Small intestine (tissue), 7 donors: ENCODE results near the gene ZFP69. TPM values are rescaled to one million over a fixed set of nuclear protein-coding genes. Genes with fewer than 3 reads are reported as not detected.

Experiments used
- DNase-seq, 2 donors: peaks; one replicate each; pipeline versions ENCODE4 v3.0.0 to v3.0.0-alpha.2; 2013
- FAIRE-seq: peaks from 2 replicates; lab custom pipeline; 2012; peaks lifted over from hg19 to GRCh38; lab: Jason Lieb, UNC
- H3K27ac ChIP-seq, 3 donors: one replicate each; pipeline ENCODE4 v1.5.1; 2013; ENCODE audit warnings: low read length in 2 of 3, mild to moderate bottlenecking in 2 of 3, control low read depth in 1 of 3, inconsistent platforms in 1 of 3, low read depth in 1 of 3, moderate library complexity in 1 of 3
- H3K27me3 ChIP-seq, 3 donors: one replicate each; pipeline ENCODE4 v1.6.1; 2013; ENCODE audit warnings: low read length in 3 of 3, inconsistent platforms in 1 of 3; ENCODE audit not compliant: control insufficient read depth in 3 of 3, insufficient read depth in 3 of 3
- H3K36me3 ChIP-seq, 3 donors: one replicate each; pipeline ENCODE4 v1.6.1; 2013; ENCODE audit warnings: low read length in 3 of 3, inconsistent platforms in 1 of 3, low read depth in 1 of 3, mild to moderate bottlenecking in 1 of 3, moderate library complexity in 1 of 3; ENCODE audit not compliant: control insufficient read depth in 3 of 3, insufficient read depth in 2 of 3
- H3K4me1 ChIP-seq, 3 donors: one replicate each; pipeline ENCODE4 v1.6.1; 2013; ENCODE audit warnings: low read length in 2 of 3, inconsistent platforms in 1 of 3, low read depth in 1 of 3, mild to moderate bottlenecking in 1 of 3, moderate library complexity in 1 of 3; ENCODE audit not compliant: control insufficient read depth in 3 of 3, insufficient read depth in 2 of 3
- H3K4me3 ChIP-seq, 3 donors: one replicate each; pipeline ENCODE4 v1.5.1; 2013; ENCODE audit warnings: low read length in 3 of 3, control low read depth in 1 of 3, inconsistent platforms in 1 of 3, low read depth in 1 of 3, mild to moderate bottlenecking in 1 of 3, moderate library complexity in 1 of 3
- H3K9me3 ChIP-seq, 2 donors: one replicate each; pipeline ENCODE4 v1.6.1; 2013; ENCODE audit warnings: low read depth in 1 of 2, low read length in 1 of 2; ENCODE audit not compliant: control insufficient read depth in 2 of 2, insufficient read depth in 1 of 2
- WGBS, 3 donors: extraction: QIAGEN DNeasy Blood & Tissue Kit; methylation state at CpG; one replicate each; pipeline ENCODE4 v1.1.7; 2013; 5-methylcytosine and 5-hydroxymethylcytosine counted together
- polyA plus RNA-seq, 4 donors: library from polyadenylated mRNA; stranded (reverse) in 3 of 4; unstranded in 1 of 4; fragments of 200-250 nt in 3 of 4; fragments of 120-200 nt in 1 of 4; gene quantifications; one replicate each; pipeline versions ENCODE4 v1.2.1 to v1.2.3, GENCODE V29; 2013
- donor health status: healthy with polysubstance abuse.
- donor health status: control.
- donor health status: control.
- donor health status: Bipolar disorder and iron deficiency.
- donor health status: healthy.

The ZFP69 gene
- polyA plus RNA-seq, 4 donors: 0.81 to 3.8 (median 2.0) TPM

GRCh38 chr1:40449684-40450494 lies 27.2 kb upstream of the ZFP69 start, which contains the start of gene ZFP69B:
Gene ZFP69B, plus strand, starts transcription at chr1:40450476. Its CDS starts 486 bp downstream, at chr1:40450962.
- DNase-seq (peak; percentile 80 to 95), FAIRE-seq (no peak)
- Histone ChIP-seq H3K9me3 (peaks cover 0 to 39% of the 10 kb centered on the region in 2 donors), H3K4me1 (peaks cover 0 to 5% (median 4%) of the 10 kb centered on the region in 3 donors), H3K36me3 (peaks cover 0 to 5% (median 0%) of the 10 kb centered on the region in 3 donors), H3K4me3 (peak within 1 kb of the TSS; percentile 62 to 82 (median 70)), H3K27ac (peak within 1 kb of the TSS in 2 of 3 donors; percentile 84 to 87), H3K27me3 (no peaks in the 10 kb centered on the region)
- WGBS, 3 donors: 0% methylated on average over 45 to 64 of the region's 64 CpGs

DNA sequence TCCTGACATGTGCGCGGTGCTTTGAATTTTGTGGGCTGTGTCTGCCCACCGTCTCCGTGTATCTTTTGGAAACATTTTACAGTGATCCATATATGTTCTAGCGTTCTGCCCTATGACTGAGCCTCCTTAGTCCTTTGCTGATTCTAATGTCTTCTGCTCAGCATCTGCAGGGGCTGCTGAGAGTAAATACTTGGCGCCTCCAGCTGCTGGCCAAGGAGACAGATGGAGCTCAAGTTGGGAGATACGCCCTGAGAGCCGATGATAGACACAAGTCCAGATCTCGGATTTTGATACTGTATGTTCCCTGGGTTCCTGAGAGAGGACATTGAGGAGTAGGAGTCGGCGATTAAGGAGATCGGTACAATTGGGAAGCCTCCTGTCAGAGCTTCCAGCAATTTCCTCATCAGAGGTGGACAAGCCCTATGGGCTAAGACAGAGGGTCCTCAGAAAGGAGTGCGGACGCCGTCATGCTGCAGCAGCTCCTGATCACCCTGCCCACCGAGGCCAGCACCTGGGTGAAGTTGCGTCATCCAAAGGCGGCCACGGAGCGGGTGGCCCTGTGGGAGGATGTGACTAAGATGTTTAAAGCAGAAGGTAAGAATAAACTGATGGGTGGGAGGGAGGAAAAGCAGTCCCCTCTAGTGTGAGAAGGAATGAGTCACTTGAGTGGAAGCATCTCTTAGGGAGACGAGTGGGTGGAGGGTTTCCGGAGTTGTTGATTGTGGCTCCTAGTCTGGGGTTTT lies 26.4 kb upstream of the ZFP69 start:
- peaks cover 0 to 5% (median 0%) of the 10 kb centered on the region in 3 donors for H3K36me3 ChIP-seq
- H3K27me3 ChIP-seq: no peaks in the 10 kb centered on the region
- 18 to 43% (median 33%) methylated on average over 22 of the region's 22 CpGs for WGBS, 3 donors
- peaks cover 0 to 40% of the 10 kb centered on the region in 2 donors for H3K9me3 ChIP-seq
- peak overlapping the region in 2 of 3 donors; percentile 84 to 87 for H3K27ac ChIP-seq
- peak overlapping the region; percentile 62 to 82 (median 70) for H3K4me3 ChIP-seq
- H3K4me1 ChIP-seq: peaks cover 0 to 5% (median 4%) of the 10 kb centered on the region in 3 donors
- DNase-seq (peak in 1 of 2 donors; percentile 60), FAIRE-seq (no peak)

DNA sequence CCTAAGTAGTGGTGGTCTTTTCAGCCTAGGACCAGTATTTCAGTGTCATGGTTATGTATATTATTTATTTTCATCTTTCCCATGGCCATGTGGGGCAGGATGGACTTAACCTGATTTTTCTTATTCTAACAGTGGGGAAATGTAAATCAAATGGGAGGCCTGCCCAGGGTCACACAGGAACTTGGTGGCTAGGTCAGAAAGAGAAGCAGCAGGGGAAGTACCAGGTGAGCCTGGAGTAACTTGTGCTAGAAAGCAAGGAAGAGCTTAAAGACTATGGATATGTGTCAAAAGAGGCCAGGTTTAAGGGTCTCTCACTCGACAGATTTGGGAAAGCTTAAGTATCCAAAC lies 25.9 kb upstream of the ZFP69 start:
- no peak overlapping the region for H3K4me3 ChIP-seq
- DNase-seq: no peak
- no peak for FAIRE-seq

DNA sequence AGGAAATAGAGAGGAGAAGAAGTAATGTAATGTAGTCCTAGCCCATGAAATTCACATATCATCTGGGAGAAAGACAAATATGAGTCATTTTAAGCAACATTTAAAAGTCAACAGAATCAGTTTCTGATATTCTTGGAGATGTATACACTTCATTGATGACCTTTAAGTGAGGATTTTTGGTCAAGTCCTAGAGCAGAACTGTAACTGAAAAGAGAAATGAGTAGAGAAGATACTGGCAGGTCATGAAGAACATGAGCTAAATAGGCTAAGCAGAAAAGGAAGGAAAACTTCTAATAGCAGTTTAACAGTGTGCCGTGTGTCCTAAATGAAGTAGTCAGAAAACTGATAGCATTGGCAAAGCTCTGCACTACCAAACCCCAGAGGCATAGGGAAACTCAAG lies 22.2 kb upstream of the ZFP69 start:
- Histone ChIP-seq H3K36me3 (peaks cover 2 to 11% (median 6%) of the 10 kb centered on the region in 3 donors), H3K4me3 (no peak overlapping the region), H3K4me1 (peaks cover 0 to 4% (median 2%) of the 10 kb centered on the region in 3 donors), H3K27ac (no peak overlapping the region), H3K9me3 (peaks cover 0 to 54% of the 10 kb centered on the region in 2 donors), H3K27me3 (no peaks in the 10 kb centered on the region)
- DNase-seq: no peak
- no peak for FAIRE-seq
- 67 to 100% (median 96%) methylated on average over 1 of the region's 1 CpG for WGBS, 3 donors

More for the DNA sequence above, 25.9 kb upstream of the ZFP69 start:
- peaks cover 0 to 5% (median 0%) of the 10 kb centered on the region in 3 donors for H3K36me3 ChIP-seq
- peaks cover 0 to 5% (median 4%) of the 10 kb centered on the region in 3 donors for H3K4me1 ChIP-seq
- 73 to 94% (median 85%) methylated on average over 1 of the region's 1 CpG for WGBS, 3 donors
- no peaks in the 10 kb centered on the region for H3K27me3 ChIP-seq
- peak overlapping the region in 1 of 3 donors; percentile 87 for H3K27ac ChIP-seq
- peaks cover 0 to 42% of the 10 kb centered on the region in 2 donors for H3K9me3 ChIP-seq

- no peaks in the 10 kb centered on the region for H3K4me1 ChIP-seq
- peaks cover 3 to 9% (median 4%) of the 10 kb centered on the region in 3 donors for H3K36me3 ChIP-seq
- DNase-seq: peak in 1 of 2 donors; percentile 22
- H3K27me3 ChIP-seq: peaks cover 0 to 2% (median 0%) of the 10 kb centered on the region in 3 donors
- no peak overlapping the region for H3K4me3 ChIP-seq
- no peak for FAIRE-seq
- H3K27ac ChIP-seq: no peak overlapping the region
- WGBS, 3 donors: 92 to 97% (median 93%) methylated on average over 3 of the region's 3 CpGs
- peaks cover 2 to 65% of the 10 kb centered on the region in 2 donors for H3K9me3 ChIP-seq
These were observed 14.0 kb upstream of the ZFP69 start for GRCh38 chr1:40462956-40463590.

DNA sequence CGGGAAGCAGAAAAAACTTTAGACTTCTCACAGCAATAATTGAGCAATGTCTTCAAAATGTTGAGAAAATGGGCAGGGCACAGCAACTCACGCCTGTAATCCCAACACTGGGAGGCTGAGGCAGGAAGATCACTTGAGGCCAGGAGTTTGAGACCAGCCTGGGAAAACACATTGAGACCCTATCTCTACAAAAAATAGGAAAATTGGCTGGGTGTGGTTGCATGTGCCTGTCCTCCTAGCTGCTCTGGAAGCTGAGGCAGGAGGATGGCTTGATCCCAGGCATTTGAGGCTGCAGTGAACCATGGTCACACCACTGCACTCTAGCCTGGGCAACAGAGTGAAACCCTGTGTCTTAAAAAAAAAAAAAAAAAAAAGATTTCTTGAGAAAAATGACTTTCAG lies 7.8 kb upstream of the ZFP69 start:
- no peak overlapping the region for H3K27ac ChIP-seq
- no peak for DNase-seq
- H3K4me1 ChIP-seq: no peaks in the 10 kb centered on the region
- no peaks in the 10 kb centered on the region for H3K36me3 ChIP-seq
- H3K4me3 ChIP-seq: no peak overlapping the region
- no peak for FAIRE-seq
- H3K27me3 ChIP-seq: peaks cover 0 to 2% (median 0%) of the 10 kb centered on the region in 3 donors
- peaks cover 2 to 51% of the 10 kb centered on the region in 2 donors for H3K9me3 ChIP-seq
- WGBS, 3 donors: 90 to 99% (median 92%) methylated on average over 2 of the region's 2 CpGs

- Histone ChIP-seq H3K4me3 (no peak overlapping the region), H3K27ac (no peak overlapping the region), H3K4me1 (peaks cover 0 to 2% (median 0%) of the 10 kb centered on the region in 3 donors), H3K27me3 (no peaks in the 10 kb centered on the region), H3K36me3 (no peaks in the 10 kb centered on the region), H3K9me3 (peaks cover 0 to 14% of the 10 kb centered on the region in 2 donors)
- WGBS, 3 donors: 96 to 97% (median 96%) methylated on average over 2 of the region's 2 CpGs
- no peak for FAIRE-seq
- DNase-seq: no peak
These were observed 1.8 kb upstream of the ZFP69 start for GRCh38 chr1:40475268-40475667.

GRCh38 chr1:40477678-40478053 lies 576 bp downstream of the ZFP69 start:
- H3K4me3 ChIP-seq: peak overlapping the region; percentile 85 to 94 (median 90)
- DNase-seq: peak in 1 of 2 donors; percentile 28
- H3K27ac ChIP-seq: peak overlapping the region in 2 of 3 donors; percentile 45 to 60
- 0 to 3% (median 2%) methylated on average over 17 of the region's 17 CpGs for WGBS, 3 donors
- H3K36me3 ChIP-seq: peaks cover 0 to 2% (median 2%) of the 10 kb centered on the region in 3 donors
- H3K9me3 ChIP-seq: peaks cover 0 to 13% of the 10 kb centered on the region in 2 donors
- no peak for FAIRE-seq
- H3K4me1 ChIP-seq: peaks cover 0 to 2% (median 0%) of the 10 kb centered on the region in 3 donors
- no peaks in the 10 kb centered on the region for H3K27me3 ChIP-seq
